Transverse colon (tissue), 3 donors: ENCODE measurements around the gene RFWD3.

ENCODE experiments used
- EP300 ChIP-seq: sonication (generic); formaldehyde crosslinking; IDR thresholded peaks from one replicate; pipeline ENCODE4 v1.6.1; 2017; ENCODE audit warnings: antibody characterized with exemption, low read depth
- TF ChIP-seq, protein P1 (sequence below), 5 experiments: fragments of 200-600 bp in 3 of 5; fragments of 450-650 bp in 2 of 5; sonication (generic) in 3 of 5; IDR thresholded peaks; 1 replicate in 2 of 5; 2 replicates in 3 of 5; pipeline ENCODE4 v1.5.1; 2016 to 2017; ENCODE audit warnings: antibody characterized with exemption in 5 of 5, inconsistent platforms in 3 of 5, mild to moderate bottlenecking in 2 of 5, moderate library complexity in 1 of 5

DNA sequence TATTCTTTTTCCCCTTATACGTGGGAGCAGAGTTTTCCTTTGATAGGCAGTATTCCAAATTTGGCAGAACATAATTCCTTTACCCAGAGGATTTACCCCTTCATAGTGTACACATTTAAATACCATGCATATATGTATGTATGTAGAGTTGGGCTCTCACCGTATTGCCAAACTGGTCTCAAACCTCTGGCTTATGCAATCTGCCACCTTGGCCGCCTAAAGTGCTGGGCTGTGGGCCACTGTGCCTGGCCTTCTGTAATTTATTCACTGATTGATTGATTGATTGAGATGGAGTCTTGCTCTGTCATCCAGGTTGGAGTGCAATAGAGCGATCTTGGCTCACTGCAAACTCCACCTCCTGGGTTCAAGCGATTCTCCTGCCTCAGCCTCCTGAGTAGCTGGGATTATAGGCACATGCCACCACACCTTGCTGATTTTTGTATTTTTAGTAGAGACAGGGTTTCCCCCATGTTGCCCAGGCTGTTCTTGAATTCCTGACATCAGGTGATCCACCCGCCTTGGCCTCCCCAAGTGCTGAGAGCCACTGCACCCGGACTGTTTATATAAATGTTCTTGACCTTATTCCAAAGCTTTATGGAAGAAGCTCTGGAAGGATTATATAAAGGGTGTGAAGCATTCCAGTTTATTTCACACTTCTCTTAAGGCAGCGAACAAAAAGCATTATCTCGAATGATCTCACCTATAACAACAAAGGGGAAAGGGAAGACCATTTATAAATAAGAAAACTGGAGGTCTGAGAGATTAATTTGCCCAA, 74.6 kb downstream of the RFWD3 start:
- TF ChIP-seq, protein P1, sequence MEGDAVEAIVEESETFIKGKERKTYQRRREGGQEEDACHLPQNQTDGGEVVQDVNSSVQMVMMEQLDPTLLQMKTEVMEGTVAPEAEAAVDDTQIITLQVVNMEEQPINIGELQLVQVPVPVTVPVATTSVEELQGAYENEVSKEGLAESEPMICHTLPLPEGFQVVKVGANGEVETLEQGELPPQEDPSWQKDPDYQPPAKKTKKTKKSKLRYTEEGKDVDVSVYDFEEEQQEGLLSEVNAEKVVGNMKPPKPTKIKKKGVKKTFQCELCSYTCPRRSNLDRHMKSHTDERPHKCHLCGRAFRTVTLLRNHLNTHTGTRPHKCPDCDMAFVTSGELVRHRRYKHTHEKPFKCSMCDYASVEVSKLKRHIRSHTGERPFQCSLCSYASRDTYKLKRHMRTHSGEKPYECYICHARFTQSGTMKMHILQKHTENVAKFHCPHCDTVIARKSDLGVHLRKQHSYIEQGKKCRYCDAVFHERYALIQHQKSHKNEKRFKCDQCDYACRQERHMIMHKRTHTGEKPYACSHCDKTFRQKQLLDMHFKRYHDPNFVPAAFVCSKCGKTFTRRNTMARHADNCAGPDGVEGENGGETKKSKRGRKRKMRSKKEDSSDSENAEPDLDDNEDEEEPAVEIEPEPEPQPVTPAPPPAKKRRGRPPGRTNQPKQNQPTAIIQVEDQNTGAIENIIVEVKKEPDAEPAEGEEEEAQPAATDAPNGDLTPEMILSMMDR (IDR thresholded peaks at IDR 0.05), result no peak
- TF ChIP-seq EP300, result no peak
